Mammary epithelial cell (primary cell): ENCODE results near the gene SP100.

Source experiments
- EZH2 ChIP-seq: IDR thresholded peaks from 2 replicates; pipeline ENCODE4 v1.6.1; 2012; ENCODE audit warnings: low read length, inconsistent platforms, borderline replicate concordance
- TF ChIP-seq, protein P1 (sequence below), 2 donors: IDR thresholded peaks in 1 of 2; conservative IDR thresholded peaks in 1 of 2; 2 replicates each; pipeline ENCODE4 v1.5.1; 2011 to 2012; ENCODE audit warnings: inconsistent platforms in 2 of 2, low read length in 2 of 2, mild to moderate bottlenecking in 2 of 2, control low read depth in 1 of 2, low read depth in 1 of 2; ENCODE audit not compliant: insufficient read depth in 1 of 2; ENCODE audit errors: extremely low read depth in 1 of 2

GRCh38 chr2:230591850-230592249 lies 175.8 kb downstream of the SP100 start:
- TF ChIP-seq, protein P1, sequence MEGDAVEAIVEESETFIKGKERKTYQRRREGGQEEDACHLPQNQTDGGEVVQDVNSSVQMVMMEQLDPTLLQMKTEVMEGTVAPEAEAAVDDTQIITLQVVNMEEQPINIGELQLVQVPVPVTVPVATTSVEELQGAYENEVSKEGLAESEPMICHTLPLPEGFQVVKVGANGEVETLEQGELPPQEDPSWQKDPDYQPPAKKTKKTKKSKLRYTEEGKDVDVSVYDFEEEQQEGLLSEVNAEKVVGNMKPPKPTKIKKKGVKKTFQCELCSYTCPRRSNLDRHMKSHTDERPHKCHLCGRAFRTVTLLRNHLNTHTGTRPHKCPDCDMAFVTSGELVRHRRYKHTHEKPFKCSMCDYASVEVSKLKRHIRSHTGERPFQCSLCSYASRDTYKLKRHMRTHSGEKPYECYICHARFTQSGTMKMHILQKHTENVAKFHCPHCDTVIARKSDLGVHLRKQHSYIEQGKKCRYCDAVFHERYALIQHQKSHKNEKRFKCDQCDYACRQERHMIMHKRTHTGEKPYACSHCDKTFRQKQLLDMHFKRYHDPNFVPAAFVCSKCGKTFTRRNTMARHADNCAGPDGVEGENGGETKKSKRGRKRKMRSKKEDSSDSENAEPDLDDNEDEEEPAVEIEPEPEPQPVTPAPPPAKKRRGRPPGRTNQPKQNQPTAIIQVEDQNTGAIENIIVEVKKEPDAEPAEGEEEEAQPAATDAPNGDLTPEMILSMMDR (conservative IDR thresholded peaks at IDR 0.05 in 1 of 2, IDR thresholded peaks at IDR 0.05 in 1 of 2; ENCODE audit: extremely low read depth in 1 of 2, insufficient read depth in 1 of 2, low read depth in 1 of 2, low read length in 2 of 2), result no peak
- TF ChIP-seq EZH2, result no peak
